K562 (cell line): ENCODE results near the gene PHTF2. TPM values are rescaled to one million over a fixed set of nuclear protein-coding genes. Genes with fewer than 3 reads are reported as not detected.

Experiments
- RNF2 ChIP-seq: sonication (generic); IDR thresholded peaks from 2 replicates; pipeline ENCODE4 v1.6.1; 2016
- SAP30 ChIP-seq: fragments of 200-600 bp; sonication (generic); IDR thresholded peaks from 2 replicates; pipeline ENCODE4 v1.6.1; 2012; ENCODE audit warnings: borderline replicate concordance, low read depth, mild to moderate bottlenecking, moderate library complexity, low read length, control low read depth, inconsistent platforms; ENCODE audit not compliant: insufficient read depth, poor library complexity, severe bottlenecking
- SMARCB1 ChIP-seq: IDR thresholded peaks from 2 replicates; pipeline ENCODE4 v1.6.1; 2011; ENCODE audit warnings: improper control_type of control experiment, low read depth; ENCODE audit not compliant: insufficient read length
- ZBTB17 ChIP-seq: fragments of 450-650 bp; formaldehyde crosslinking; IDR thresholded peaks from 2 replicates; pipeline ENCODE4 v1.4.0; 2020; ENCODE audit warnings: mild to moderate bottlenecking
- polyA plus RNA-seq, 8 experiments: library from polyadenylated mRNA; depleted of rRNA in 4 of 8; stranded (reverse) in 5 of 8; unstranded in 3 of 8; fragments of >200 nt; fragmentation: Nextera tagmentation in 2 of 8; fragmentation: Illumina TruSeq in 1 of 8; extraction: Ambion mirVana in 2 of 8; extraction: Trizol in 1 of 8; gene quantifications; 2 replicates each; pipeline versions ENCODE4 v1.2.1 to v1.2.3, GENCODE V29; 2011 to 2014; ENCODE audit warnings: inconsistent platforms in 1 of 8, missing spikeins in 1 of 8
- total RNA-seq, 7 experiments: library from RNA; depleted of rRNA in 6 of 7; stranded (reverse); fragments of >200 nt in 6 of 7; fragmentation: Illumina TruSeq in 2 of 7; extraction: Trizol in 2 of 7; gene quantifications; 2 replicates each; pipeline versions ENCODE4 v1.2.1 to v1.2.3, GENCODE V29; 2011 to 2021; ENCODE audit warnings: low replicate concordance in 1 of 7
- TF ChIP-seq, protein P1 (sequence below), 2 experiments: fragments of 450-650 bp in 1 of 2; sonication (generic) in 1 of 2; formaldehyde crosslinking in 1 of 2; IDR thresholded peaks; 2 replicates each; pipeline versions ENCODE4 v1.7.1 to v1.9.0; 2016 to 2022; ENCODE audit warnings: inconsistent platforms in 1 of 2, mild to moderate bottlenecking in 1 of 2, missing genetic modification reagents in 1 of 2
- TF ChIP-seq, protein P2 (sequence below): fragments of 200-600 bp; sonication (generic); IDR thresholded peaks from one replicate; pipeline ENCODE4 v1.6.1; 2012; ENCODE audit warnings: mild to moderate bottlenecking, low read depth, low read length, inconsistent platforms

Gene PHTF2
- total and polyA plus RNA-seq, 9 of the 15 experiments (the other 6 are each of a cell fraction or from before 2014, with no cell fraction given): 17.9 to 43.6 (median 25.4) TPM

DNA sequence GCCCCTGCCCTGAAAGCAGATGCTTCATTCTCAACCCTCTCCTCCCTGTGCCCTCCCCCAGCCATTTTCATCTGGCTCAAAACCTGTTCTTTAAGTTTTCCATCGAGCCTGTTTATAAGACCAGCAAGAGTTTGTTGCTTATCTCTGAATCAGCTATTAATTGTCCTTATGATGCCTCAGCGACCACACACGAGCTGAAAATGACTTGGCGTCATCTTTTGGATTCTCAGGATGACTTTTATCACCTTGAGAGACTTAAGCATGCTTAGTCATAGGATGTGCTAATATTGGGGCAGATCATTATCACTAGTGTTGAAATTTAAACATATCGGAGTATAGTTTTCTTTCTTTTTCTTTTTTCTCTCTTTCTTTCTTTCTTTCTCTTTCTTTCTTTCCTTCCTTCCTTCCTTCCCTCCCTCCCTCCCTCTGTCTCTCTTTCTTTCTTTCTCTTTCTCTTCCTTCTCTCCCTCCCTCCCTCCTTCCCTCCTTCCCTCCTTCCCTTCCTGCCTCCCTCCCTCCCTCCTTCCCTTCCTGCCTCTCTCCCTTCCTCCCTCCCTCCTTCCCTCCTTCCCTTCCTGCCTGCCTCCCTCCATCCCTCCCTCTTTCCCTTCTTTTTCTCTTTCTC, 184.5 kb downstream of the PHTF2 start (continued):
- TF ChIP-seq, protein P1, sequence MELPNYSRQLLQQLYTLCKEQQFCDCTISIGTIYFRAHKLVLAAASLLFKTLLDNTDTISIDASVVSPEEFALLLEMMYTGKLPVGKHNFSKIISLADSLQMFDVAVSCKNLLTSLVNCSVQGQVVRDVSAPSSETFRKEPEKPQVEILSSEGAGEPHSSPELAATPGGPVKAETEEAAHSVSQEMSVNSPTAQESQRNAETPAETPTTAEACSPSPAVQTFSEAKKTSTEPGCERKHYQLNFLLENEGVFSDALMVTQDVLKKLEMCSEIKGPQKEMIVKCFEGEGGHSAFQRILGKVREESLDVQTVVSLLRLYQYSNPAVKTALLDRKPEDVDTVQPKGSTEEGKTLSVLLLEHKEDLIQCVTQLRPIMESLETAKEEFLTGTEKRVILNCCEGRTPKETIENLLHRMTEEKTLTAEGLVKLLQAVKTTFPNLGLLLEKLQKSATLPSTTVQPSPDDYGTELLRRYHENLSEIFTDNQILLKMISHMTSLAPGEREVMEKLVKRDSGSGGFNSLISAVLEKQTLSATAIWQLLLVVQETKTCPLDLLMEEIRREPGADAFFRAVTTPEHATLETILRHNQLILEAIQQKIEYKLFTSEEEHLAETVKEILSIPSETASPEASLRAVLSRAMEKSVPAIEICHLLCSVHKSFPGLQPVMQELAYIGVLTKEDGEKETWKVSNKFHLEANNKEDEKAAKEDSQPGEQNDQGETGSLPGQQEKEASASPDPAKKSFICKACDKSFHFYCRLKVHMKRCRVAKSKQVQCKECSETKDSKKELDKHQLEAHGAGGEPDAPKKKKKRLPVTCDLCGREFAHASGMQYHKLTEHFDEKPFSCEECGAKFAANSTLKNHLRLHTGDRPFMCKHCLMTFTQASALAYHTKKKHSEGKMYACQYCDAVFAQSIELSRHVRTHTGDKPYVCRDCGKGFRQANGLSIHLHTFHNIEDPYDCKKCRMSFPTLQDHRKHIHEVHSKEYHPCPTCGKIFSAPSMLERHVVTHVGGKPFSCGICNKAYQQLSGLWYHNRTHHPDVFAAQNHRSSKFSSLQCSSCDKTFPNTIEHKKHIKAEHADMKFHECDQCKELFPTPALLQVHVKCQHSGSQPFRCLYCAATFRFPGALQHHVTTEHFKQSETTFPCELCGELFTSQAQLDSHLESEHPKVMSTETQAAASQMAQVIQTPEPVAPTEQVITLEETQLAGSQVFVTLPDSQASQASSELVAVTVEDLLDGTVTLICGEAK (IDR thresholded peaks at IDR 0.05): no peak
- TF ChIP-seq, protein P1 (CRISPR knock-in tag; IDR thresholded peaks at IDR 0.05): no peak
- TF ChIP-seq SAP30 (no peak), ZBTB17 (CRISPR knock-in tag) (no peak), SMARCB1 (no peak), RNF2 (no peak)
- TF ChIP-seq, protein P2, sequence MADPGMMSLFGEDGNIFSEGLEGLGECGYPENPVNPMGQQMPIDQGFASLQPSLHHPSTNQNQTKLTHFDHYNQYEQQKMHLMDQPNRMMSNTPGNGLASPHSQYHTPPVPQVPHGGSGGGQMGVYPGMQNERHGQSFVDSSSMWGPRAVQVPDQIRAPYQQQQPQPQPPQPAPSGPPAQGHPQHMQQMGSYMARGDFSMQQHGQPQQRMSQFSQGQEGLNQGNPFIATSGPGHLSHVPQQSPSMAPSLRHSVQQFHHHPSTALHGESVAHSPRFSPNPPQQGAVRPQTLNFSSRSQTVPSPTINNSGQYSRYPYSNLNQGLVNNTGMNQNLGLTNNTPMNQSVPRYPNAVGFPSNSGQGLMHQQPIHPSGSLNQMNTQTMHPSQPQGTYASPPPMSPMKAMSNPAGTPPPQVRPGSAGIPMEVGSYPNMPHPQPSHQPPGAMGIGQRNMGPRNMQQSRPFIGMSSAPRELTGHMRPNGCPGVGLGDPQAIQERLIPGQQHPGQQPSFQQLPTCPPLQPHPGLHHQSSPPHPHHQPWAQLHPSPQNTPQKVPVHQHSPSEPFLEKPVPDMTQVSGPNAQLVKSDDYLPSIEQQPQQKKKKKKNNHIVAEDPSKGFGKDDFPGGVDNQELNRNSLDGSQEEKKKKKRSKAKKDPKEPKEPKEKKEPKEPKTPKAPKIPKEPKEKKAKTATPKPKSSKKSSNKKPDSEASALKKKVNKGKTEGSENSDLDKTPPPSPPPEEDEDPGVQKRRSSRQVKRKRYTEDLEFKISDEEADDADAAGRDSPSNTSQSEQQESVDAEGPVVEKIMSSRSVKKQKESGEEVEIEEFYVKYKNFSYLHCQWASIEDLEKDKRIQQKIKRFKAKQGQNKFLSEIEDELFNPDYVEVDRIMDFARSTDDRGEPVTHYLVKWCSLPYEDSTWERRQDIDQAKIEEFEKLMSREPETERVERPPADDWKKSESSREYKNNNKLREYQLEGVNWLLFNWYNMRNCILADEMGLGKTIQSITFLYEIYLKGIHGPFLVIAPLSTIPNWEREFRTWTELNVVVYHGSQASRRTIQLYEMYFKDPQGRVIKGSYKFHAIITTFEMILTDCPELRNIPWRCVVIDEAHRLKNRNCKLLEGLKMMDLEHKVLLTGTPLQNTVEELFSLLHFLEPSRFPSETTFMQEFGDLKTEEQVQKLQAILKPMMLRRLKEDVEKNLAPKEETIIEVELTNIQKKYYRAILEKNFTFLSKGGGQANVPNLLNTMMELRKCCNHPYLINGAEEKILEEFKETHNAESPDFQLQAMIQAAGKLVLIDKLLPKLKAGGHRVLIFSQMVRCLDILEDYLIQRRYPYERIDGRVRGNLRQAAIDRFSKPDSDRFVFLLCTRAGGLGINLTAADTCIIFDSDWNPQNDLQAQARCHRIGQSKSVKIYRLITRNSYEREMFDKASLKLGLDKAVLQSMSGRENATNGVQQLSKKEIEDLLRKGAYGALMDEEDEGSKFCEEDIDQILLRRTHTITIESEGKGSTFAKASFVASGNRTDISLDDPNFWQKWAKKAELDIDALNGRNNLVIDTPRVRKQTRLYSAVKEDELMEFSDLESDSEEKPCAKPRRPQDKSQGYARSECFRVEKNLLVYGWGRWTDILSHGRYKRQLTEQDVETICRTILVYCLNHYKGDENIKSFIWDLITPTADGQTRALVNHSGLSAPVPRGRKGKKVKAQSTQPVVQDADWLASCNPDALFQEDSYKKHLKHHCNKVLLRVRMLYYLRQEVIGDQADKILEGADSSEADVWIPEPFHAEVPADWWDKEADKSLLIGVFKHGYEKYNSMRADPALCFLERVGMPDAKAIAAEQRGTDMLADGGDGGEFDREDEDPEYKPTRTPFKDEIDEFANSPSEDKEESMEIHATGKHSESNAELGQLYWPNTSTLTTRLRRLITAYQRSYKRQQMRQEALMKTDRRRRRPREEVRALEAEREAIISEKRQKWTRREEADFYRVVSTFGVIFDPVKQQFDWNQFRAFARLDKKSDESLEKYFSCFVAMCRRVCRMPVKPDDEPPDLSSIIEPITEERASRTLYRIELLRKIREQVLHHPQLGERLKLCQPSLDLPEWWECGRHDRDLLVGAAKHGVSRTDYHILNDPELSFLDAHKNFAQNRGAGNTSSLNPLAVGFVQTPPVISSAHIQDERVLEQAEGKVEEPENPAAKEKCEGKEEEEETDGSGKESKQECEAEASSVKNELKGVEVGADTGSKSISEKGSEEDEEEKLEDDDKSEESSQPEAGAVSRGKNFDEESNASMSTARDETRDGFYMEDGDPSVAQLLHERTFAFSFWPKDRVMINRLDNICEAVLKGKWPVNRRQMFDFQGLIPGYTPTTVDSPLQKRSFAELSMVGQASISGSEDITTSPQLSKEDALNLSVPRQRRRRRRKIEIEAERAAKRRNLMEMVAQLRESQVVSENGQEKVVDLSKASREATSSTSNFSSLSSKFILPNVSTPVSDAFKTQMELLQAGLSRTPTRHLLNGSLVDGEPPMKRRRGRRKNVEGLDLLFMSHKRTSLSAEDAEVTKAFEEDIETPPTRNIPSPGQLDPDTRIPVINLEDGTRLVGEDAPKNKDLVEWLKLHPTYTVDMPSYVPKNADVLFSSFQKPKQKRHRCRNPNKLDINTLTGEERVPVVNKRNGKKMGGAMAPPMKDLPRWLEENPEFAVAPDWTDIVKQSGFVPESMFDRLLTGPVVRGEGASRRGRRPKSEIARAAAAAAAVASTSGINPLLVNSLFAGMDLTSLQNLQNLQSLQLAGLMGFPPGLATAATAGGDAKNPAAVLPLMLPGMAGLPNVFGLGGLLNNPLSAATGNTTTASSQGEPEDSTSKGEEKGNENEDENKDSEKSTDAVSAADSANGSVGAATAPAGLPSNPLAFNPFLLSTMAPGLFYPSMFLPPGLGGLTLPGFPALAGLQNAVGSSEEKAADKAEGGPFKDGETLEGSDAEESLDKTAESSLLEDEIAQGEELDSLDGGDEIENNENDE: no peak
